H1 (cell line): ENCODE measurements around the gene C20orf141. TPM values are rescaled to one million over a fixed set of nuclear protein-coding genes. Genes with fewer than 3 reads are reported as not detected.
A peak's percentile ranks its signal among the peaks of the same experiment; 100 is the strongest.

Experiments used
- BACH1 ChIP-seq: IDR thresholded peaks from 2 replicates; pipeline ENCODE4 v1.6.1; 2012; ENCODE audit warnings: low read length, improper control_type of control experiment
- CBX8 ChIP-seq: fragments of 300-800, 300-1000 bp; sonication (generic); IDR thresholded peaks from 2 replicates; pipeline ENCODE4 v1.7.1; 2016; ENCODE audit warnings: low read depth, low read length, borderline replicate concordance
- CEBPB ChIP-seq: IDR thresholded peaks from 2 replicates; pipeline ENCODE4 v1.6.1; 2012; ENCODE audit warnings: low read depth, low read length
- CHD1 ChIP-seq: IDR thresholded peaks from 2 replicates; pipeline ENCODE4 v1.6.1; 2012; ENCODE audit warnings: low read depth, low read length, improper control_type of control experiment
- EZH2 ChIP-seq: fragments of 200-600 bp; sonication (generic); IDR thresholded peaks from 2 replicates; pipeline ENCODE4 v1.7.1; 2012; ENCODE audit warnings: low read depth, mild to moderate bottlenecking, moderate library complexity, low read length, inconsistent platforms; ENCODE audit not compliant: severe bottlenecking
- FOSL1 ChIP-seq: IDR thresholded peaks from 2 replicates; pipeline ENCODE4 v1.6.1; 2011; ENCODE audit warnings: mild to moderate bottlenecking, low read depth, low read length, moderate library complexity; ENCODE audit not compliant: insufficient read depth
- HDAC6 ChIP-seq: IDR thresholded peaks from one replicate; pipeline ENCODE4 v1.7.1; 2012; ENCODE audit warnings: low read depth, mild to moderate bottlenecking, inconsistent platforms, low read length, moderate library complexity
- JUND ChIP-seq: IDR thresholded peaks from 2 replicates; pipeline ENCODE4 v1.6.1; 2011; ENCODE audit warnings: mild to moderate bottlenecking, improper control_type of control experiment, low read length
- MAFK ChIP-seq: IDR thresholded peaks from 2 replicates; pipeline ENCODE4 v1.6.1; 2012; ENCODE audit warnings: low read depth, mild to moderate bottlenecking, improper control_type of control experiment, low read length
- NANOG ChIP-seq: IDR thresholded peaks from 2 replicates; pipeline ENCODE4 v1.6.1; 2011; ENCODE audit warnings: low read length, low read depth, mild to moderate bottlenecking, inconsistent platforms; ENCODE audit not compliant: insufficient read depth, poor library complexity, severe bottlenecking
- POLR2A ChIP-seq, 2 experiments: IDR thresholded peaks; 1 replicate in 1 of 2; 2 replicates in 1 of 2; pipeline ENCODE4 v1.6.1; 2011; ENCODE audit warnings: low read depth in 2 of 2, low read length in 2 of 2, mild to moderate bottlenecking in 2 of 2; ENCODE audit errors: control extremely low read depth in 1 of 2
- POU5F1 ChIP-seq: IDR thresholded peaks from 2 replicates; pipeline ENCODE4 v1.6.1; 2011; ENCODE audit warnings: low read depth, mild to moderate bottlenecking, low read length, moderate library complexity
- RAD21 ChIP-seq, 2 experiments: IDR thresholded peaks in 1 of 2; conservative IDR thresholded peaks in 1 of 2; 2 replicates each; pipeline ENCODE4 v1.6.1; 2011; ENCODE audit warnings: low read depth in 2 of 2, low read length in 2 of 2, improper control_type of control experiment in 1 of 2, inconsistent platforms in 1 of 2, mild to moderate bottlenecking in 1 of 2, moderate library complexity in 1 of 2
- RFX5 ChIP-seq: IDR thresholded peaks from 2 replicates; pipeline ENCODE4 v1.6.1; 2011; ENCODE audit warnings: low read depth, low read length, improper control_type of control experiment, borderline replicate concordance
- SP1 ChIP-seq: IDR thresholded peaks from 2 replicates; pipeline ENCODE4 v1.6.1; 2011; ENCODE audit warnings: low read depth, low read length
- SP2 ChIP-seq: IDR thresholded peaks from 2 replicates; pipeline ENCODE4 v1.6.1; 2012; ENCODE audit warnings: mild to moderate bottlenecking, low read length, inconsistent platforms
- SUZ12 ChIP-seq: fragments of 200-600 bp; sonication (generic); IDR thresholded peaks from 2 replicates; pipeline ENCODE4 v1.6.1; 2012; ENCODE audit warnings: mild to moderate bottlenecking, inconsistent platforms, low read length, moderate library complexity, mixed read lengths
- TEAD4 ChIP-seq: IDR thresholded peaks from 2 replicates; pipeline ENCODE4 v1.6.1; 2012; ENCODE audit warnings: low read depth, low read length, inconsistent platforms, mixed read lengths
- polyA plus RNA-seq, 7 experiments: library from polyadenylated mRNA; depleted of rRNA in 3 of 7; stranded (reverse) in 5 of 7; unstranded in 2 of 7; fragments of >200 nt in 5 of 7; fragments of 200-250 nt in 2 of 7; gene quantifications; 1 replicate in 5 of 7; 2 replicates in 1 of 7; 4 replicates in 1 of 7; pipeline versions ENCODE4 v1.2.1 to v1.2.3, GENCODE V29; 2011 to 2013; ENCODE audit warnings: missing spikeins in 2 of 7, mixed read lengths in 2 of 7
- total RNA-seq: library from RNA; stranded (reverse); fragmentation: NEBNext Ultra II Directional; extraction: Animal tissue kit (Norgen Biotek cat#: 25700); gene quantifications from 2 replicates; pipeline ENCODE4 v1.2.1, GENCODE V29; 2021
- TF ChIP-seq, protein P1 (sequence below): IDR thresholded peaks from 2 replicates; pipeline ENCODE4 v1.6.1; 2012; ENCODE audit warnings: inconsistent platforms
- TF ChIP-seq, protein P2 (sequence below): IDR thresholded peaks from 2 replicates; pipeline ENCODE4 v1.6.1; 2011; ENCODE audit warnings: low read length, improper control_type of control experiment
- TF ChIP-seq, protein P3 (sequence below), 3 experiments: IDR thresholded peaks; 1 replicate in 2 of 3; 2 replicates in 1 of 3; pipeline versions ENCODE4 v1.5.1 to v1.6.1; 2011; ENCODE audit warnings: low read length in 3 of 3, mild to moderate bottlenecking in 3 of 3, inconsistent platforms in 2 of 3, low read depth in 1 of 3, moderate library complexity in 1 of 3; ENCODE audit not compliant: insufficient read depth in 1 of 3; ENCODE audit errors: control extremely low read depth in 1 of 3

Gene C20orf141
- total and polyA plus RNA-seq, 2 of the 8 experiments (the other 6 are each of a cell fraction or from before 2014, with no cell fraction given), result not detected

DNA sequence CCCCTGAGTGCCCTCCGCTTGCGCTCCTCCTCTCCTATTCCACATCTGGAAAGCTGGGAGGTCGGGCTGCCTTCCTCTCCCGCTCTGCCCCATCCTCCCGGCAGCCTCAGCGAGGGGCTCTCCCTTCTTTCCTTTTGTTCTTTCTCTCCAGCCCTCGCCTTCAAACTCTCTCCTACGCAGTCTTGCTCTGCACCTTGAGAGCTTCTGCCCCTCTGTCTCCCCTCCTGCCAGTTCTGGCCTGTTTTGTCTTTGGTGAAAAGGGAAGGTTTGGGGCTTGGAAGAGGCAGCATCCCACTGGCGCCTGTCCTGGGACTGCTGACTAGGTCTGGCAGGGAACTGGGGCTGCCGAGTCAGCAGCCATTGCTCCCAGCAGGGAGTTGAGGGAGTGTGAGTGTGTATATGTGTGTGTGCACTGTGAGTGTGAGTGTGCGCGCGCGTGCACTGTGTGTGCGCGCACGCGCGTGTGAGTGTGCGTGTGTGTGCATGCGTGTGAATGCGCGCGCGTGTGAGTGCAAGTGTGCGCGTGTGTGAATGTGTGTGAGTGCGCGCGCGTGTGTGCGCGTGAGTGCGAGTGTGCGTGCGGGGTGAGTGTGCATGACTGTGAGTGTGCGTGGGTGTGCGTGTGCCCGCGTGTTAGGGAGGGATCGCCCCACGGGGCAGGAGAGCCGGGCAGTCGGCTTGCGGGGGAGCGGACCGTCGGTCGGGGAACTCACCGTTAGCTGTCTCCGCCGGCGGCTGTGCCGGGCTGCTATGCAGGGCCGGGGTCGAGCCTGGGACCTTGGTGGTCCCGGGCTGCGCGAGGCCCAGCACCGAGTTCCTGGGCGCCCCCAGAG lies 14.9 kb upstream of the C20orf141 start (continued):
- TF ChIP-seq HDAC6, result no peak
- TF ChIP-seq, protein P1, sequence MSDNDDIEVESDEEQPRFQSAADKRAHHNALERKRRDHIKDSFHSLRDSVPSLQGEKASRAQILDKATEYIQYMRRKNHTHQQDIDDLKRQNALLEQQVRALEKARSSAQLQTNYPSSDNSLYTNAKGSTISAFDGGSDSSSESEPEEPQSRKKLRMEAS, result peak; percentile 63; the same call in 1 of the 2 replicates
- TF ChIP-seq, protein P2, sequence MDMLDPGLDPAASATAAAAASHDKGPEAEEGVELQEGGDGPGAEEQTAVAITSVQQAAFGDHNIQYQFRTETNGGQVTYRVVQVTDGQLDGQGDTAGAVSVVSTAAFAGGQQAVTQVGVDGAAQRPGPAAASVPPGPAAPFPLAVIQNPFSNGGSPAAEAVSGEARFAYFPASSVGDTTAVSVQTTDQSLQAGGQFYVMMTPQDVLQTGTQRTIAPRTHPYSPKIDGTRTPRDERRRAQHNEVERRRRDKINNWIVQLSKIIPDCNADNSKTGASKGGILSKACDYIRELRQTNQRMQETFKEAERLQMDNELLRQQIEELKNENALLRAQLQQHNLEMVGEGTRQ, result no peak
- TF ChIP-seq TEAD4, result no peak
- no peak for TF ChIP-seq RAD21 (IDR thresholded peaks at IDR 0.05 in 1 of 2, conservative IDR thresholded peaks at IDR 0.05 in 1 of 2; ENCODE audit: low read depth in 2 of 2, low read length in 2 of 2)
- no peak for TF ChIP-seq SP2
- TF ChIP-seq CBX8, result no peak
- TF ChIP-seq SP1, result no peak
- no peak for TF ChIP-seq BACH1
- no peak for TF ChIP-seq NANOG
- no peak; the same call in 1 of the 2 replicates for TF ChIP-seq JUND
- no peak for TF ChIP-seq FOSL1
- TF ChIP-seq, protein P3, sequence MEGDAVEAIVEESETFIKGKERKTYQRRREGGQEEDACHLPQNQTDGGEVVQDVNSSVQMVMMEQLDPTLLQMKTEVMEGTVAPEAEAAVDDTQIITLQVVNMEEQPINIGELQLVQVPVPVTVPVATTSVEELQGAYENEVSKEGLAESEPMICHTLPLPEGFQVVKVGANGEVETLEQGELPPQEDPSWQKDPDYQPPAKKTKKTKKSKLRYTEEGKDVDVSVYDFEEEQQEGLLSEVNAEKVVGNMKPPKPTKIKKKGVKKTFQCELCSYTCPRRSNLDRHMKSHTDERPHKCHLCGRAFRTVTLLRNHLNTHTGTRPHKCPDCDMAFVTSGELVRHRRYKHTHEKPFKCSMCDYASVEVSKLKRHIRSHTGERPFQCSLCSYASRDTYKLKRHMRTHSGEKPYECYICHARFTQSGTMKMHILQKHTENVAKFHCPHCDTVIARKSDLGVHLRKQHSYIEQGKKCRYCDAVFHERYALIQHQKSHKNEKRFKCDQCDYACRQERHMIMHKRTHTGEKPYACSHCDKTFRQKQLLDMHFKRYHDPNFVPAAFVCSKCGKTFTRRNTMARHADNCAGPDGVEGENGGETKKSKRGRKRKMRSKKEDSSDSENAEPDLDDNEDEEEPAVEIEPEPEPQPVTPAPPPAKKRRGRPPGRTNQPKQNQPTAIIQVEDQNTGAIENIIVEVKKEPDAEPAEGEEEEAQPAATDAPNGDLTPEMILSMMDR (IDR thresholded peaks at IDR 0.05; ENCODE audit: control extremely low read depth in 1 of 3, insufficient read depth in 1 of 3, low read depth in 1 of 3, low read length in 3 of 3), result no peak
- TF ChIP-seq CEBPB, result no peak
- no peak for TF ChIP-seq RFX5
- peak; percentile 23; the same call in 1 of the 2 replicates for TF ChIP-seq MAFK
- no peak for TF ChIP-seq CHD1
- no peak for TF ChIP-seq EZH2
- no peak for TF ChIP-seq POU5F1
- TF ChIP-seq SUZ12, result no peak
- TF ChIP-seq POLR2A (IDR thresholded peaks at IDR 0.05; ENCODE audit: control extremely low read depth in 1 of 2, low read depth in 2 of 2, low read length in 2 of 2), result no peak; a peak in 1 of 3 replicates
